Gastroesophageal sphincter (tissue), 3 donors: ENCODE measurements around the gene RIC3.

Source experiments
- CTCF ChIP-seq, 4 experiments: fragments of 200-600 bp in 2 of 4; fragments of 450-650 bp in 2 of 4; sonication (generic) in 1 of 4; IDR thresholded peaks; one replicate each; pipeline ENCODE4 v1.5.1; 2017 to 2019; ENCODE audit warnings: antibody characterized with exemption in 4 of 4, mild to moderate bottlenecking in 2 of 4, moderate library complexity in 2 of 4
- EP300 ChIP-seq: sonication (generic); formaldehyde crosslinking; IDR thresholded peaks from one replicate; pipeline ENCODE4 v1.6.1; 2017; ENCODE audit warnings: antibody characterized with exemption, mild to moderate bottlenecking
- POLR2A ChIP-seq, 2 donors: fragments of 450-650 bp; IDR thresholded peaks; one replicate each; pipeline ENCODE4 v1.6.1; 2017; ENCODE audit warnings: antibody characterized with exemption in 2 of 2, mild to moderate bottlenecking in 2 of 2, moderate library complexity in 1 of 2
- POLR2AphosphoS5 ChIP-seq: sonication (generic); formaldehyde crosslinking; IDR thresholded peaks from one replicate; pipeline ENCODE4 v1.6.1; 2017; ENCODE audit warnings: antibody characterized with exemption

- no peak for TF ChIP-seq CTCF (IDR thresholded peaks at IDR 0.05)
- TF ChIP-seq EP300 = no peak
- no peak for TF ChIP-seq POLR2A (IDR thresholded peaks at IDR 0.05)
- TF ChIP-seq POLR2AphosphoS5 = no peak
These were observed 99.1 kb downstream of the RIC3 start for GRCh38 chr11:8069771-8070170.
